Measurements from ENCODE around the gene TMEM51.

The TMEM51 gene

DNA sequence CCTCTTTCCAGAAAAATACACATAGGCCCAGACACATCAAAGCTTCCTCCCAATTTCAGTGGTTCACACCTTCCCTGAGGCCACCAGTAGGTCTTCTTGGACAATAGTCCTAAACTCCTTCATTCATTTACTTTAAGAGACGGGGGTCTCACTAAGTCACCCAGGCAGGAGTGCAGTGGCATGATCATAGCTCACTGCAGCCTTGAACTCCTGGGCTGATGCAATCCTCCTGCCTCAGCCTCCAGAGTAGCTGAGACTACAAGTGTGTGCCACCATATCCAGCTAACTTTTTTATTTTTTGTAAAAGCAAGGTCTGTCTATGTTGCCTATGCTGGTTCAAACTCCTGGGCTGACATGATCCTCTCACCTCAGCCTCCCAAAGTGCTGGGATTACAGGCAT, 85.2 kb downstream of the TMEM51 start:
- Mint-ChIP-seq H3K36me3 (no peaks in the 10 kb centered on the region), H3K27ac (no peak overlapping the region), H3K4me3 (no peak overlapping the region), H3K4me1 (no peaks in the 10 kb centered on the region), H3K9me3 (no peaks in the 10 kb centered on the region)
- DNase-seq (ENCODE audit: low spot score in 2 of 2) (no peak), ATAC-seq (no peak)

DNA sequence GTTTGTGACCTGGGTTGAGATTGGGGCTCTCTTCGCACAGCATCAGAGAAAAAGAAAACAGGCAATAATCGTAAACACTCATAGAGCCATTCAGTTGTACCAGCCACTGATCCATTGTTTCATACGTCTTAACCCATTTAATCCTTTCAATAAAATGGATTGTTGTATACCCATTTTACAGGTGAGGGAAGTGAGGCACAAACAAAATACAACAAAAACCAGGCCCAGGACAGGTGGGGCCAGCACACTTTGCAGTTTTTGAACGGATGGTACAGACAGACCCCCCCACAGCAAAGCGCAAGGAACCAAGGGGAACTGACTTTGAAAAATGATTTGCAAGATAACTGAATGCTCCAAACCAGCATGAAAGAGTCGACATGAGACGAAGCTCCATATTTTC, 89.2 kb downstream of the TMEM51 start:
- H3K36me3 Mint-ChIP-seq: peaks cover 4% of the 10 kb centered on the region
- H3K4me1 Mint-ChIP-seq: peaks cover 32% of the 10 kb centered on the region
- H3K9me3 Mint-ChIP-seq: no peaks in the 10 kb centered on the region
- no peak for ATAC-seq
- no peak overlapping the region for H3K27ac Mint-ChIP-seq
- DNase-seq (ENCODE audit: low spot score in 2 of 2): no peak
- H3K4me3 Mint-ChIP-seq: no peak overlapping the region

DNA sequence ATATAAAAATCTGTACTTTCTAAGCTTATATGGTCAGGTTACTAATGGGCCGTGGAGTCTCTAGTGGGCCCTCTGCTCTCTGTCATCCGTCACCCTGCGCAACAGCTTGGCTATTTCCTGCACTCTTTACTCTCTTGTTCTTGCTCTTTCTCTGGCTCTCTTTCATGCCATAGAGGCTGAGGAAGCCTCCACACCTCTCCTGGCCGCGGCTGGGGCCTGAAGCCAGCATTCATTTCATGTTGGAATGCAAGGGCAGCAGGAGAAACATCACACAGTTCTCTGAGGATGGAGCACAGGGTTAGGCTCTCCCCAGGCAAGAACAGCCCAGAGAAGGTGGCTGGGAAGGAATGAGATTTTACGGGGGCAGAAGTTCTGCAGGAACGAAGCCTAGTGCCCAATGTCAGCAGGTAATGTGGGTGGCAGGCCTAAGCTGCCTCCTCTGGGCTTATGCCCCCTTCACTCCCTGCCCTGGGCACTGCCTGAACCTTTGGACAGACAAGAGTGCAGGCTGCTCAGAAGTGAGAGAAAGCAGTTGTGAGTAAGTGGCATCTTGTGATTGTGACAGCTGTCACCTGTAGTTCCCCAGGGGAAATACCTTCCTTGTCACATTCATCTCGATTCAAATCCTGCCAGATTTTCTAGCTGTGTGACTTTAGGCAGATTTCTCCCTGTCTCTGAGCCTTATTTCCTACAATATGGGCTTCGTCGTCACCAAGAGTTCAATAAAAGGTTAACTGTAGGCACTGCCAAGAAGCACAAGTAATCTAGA, 89.9 kb downstream of the TMEM51 start:
- H3K36me3 Mint-ChIP-seq: peaks cover 7% of the 10 kb centered on the region
- no peak overlapping the region for H3K27ac Mint-ChIP-seq
- DNase-seq (ENCODE audit: low spot score in 2 of 2) (no peak), ATAC-seq (peak; percentile 75)
- no peaks in the 10 kb centered on the region for H3K9me3 Mint-ChIP-seq
- H3K4me1 Mint-ChIP-seq: peaks cover 38% of the 10 kb centered on the region
- no peak overlapping the region for H3K4me3 Mint-ChIP-seq

DNA sequence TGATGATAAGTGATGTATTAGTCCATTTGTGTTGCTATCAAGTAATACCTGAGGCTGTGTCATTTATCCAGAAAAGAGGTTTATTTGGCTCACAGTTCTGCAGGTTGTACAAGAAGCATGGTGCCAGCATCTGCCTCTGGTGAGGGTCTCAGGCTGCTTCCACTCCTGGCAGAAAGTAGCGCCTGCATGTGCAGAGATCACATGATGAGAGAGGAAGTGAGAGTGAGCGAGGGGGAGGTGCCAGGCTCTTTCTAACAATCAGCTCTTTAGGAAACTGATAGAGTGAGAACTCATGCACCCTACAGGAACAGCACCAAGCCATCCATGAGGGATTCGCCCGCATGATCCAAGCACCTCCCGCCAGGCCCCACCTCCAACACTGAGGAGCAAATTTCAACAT, 91.3 kb downstream of the TMEM51 start:
- Mint-ChIP-seq H3K9me3 (no peaks in the 10 kb centered on the region), H3K36me3 (peaks cover 14% of the 10 kb centered on the region), H3K27ac (no peak overlapping the region), H3K4me3 (no peak overlapping the region), H3K4me1 (peaks cover 50% of the 10 kb centered on the region)
- ATAC-seq (no peak), DNase-seq (ENCODE audit: low spot score in 2 of 2) (no peak)

DNA sequence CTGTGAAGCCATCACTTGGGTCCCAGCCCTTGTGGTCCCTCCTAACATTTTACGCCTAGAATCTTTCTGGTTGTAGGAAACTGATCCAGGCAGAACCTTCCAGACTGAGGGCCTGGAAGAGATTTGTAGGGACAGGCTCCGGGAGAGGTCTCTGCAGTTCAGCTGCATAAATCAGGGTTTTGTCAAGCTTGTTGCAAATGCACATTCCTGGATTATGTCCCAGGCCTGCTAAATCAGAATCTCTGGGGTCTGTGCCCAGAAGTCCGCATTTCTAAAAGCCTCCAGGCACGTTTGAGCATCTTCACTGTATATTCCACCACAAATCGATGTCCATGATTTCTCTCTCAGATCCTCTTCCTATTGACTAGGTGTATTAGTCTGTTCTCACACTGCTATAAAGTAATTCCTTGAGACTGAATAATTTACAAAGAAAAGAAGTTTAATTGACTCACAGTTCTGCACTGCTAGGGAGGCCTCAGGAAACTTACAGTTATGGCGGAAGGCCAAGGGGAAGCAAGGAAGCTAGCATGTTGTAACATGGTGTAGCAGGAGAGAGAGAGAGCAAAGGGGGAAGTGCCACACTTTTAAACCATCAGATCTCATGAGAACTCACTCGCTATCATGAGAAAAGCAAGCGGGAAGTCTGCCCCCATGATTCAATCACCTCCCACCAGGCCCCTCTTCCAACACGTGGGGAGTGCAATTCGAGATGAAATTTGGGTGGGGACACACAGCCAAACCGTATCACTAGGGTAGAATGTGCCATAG, 92.2 kb downstream of the TMEM51 start:
- ATAC-seq (no peak), DNase-seq (ENCODE audit: low spot score in 2 of 2) (no peak)
- Mint-ChIP-seq H3K4me1 (peaks cover 53% of the 10 kb centered on the region), H3K27ac (no peak overlapping the region), H3K4me3 (peak overlapping the region; percentile 67), H3K9me3 (no peaks in the 10 kb centered on the region), H3K36me3 (peaks cover 14% of the 10 kb centered on the region)

DNA sequence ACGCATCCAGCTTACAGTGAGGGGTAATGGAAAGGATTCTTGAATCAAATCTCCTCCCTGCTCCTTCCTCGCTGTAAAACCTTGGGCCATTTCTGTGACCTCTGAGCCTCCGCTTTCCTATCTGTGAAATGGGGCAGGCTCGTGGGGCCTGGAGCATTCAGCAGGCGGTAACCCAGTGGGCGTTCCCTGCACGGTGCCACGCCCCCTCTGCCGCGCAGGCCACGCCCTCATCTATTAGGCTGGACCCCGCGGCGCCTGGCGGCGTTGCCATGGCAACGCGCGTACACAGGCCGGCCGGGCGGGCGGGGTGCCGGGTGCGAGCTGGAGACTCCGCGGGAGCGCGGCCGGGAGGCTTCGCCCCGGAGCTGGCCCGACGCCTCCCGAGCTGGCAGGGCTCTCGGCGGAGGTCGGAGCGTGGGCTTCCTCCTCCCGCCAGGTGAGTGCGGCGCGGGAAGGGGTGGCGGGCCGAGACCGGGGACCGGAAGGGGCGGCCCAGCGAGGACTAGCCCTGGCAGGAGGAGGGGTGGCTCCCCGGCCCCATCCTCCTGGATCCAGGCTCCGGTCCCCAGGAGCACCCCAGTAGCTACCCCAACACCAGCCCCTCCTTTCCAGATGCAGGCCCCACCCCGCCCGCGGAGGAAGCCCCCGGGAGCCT, 93.5 kb downstream of the TMEM51 start, which contains the start of gene FHAD1:
TSS of gene FHAD1 (plus strand) at position 264 of the 655 bp plus-strand sequence. CDS start 4,562 bp downstream, outside the sequence.
- DNase-seq (ENCODE audit: low spot score in 2 of 2): peak; percentile 54 to 76
- peak within 1 kb of the TSS; percentile 67 for H3K4me3 Mint-ChIP-seq
- peaks cover 14% of the 10 kb centered on the region for H3K36me3 Mint-ChIP-seq
- peak; percentile 44 for ATAC-seq
- H3K27ac Mint-ChIP-seq: peak within 1 kb of the TSS; percentile 35
- no peaks in the 10 kb centered on the region for H3K9me3 Mint-ChIP-seq
- peaks cover 65% of the 10 kb centered on the region for H3K4me1 Mint-ChIP-seq

DNA sequence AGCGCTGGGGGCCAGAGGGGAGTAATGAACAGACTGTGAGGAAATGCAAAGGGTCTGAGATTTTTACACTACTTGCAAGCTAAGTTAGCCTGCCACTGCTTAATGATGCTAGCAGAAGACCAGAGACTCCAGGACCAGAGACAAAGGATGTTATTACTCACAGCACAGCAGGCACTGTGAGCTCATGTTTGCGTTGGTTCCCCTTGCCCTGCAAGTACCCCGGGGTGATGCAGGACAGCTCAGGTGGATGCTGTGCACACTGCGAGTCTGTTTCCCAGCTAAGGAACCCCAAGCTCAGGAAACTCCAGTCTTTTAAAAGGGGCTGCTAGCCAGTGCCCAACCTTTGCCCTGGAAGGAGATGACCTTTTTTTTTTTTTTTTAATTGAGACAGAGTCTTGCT, 94.7 kb downstream of the TMEM51 start:
- Mint-ChIP-seq H3K36me3 (peaks cover 14% of the 10 kb centered on the region), H3K27ac (peak overlapping the region; percentile 35), H3K9me3 (no peaks in the 10 kb centered on the region), H3K4me3 (peak overlapping the region; percentile 67), H3K4me1 (peaks cover 76% of the 10 kb centered on the region)
- DNase-seq (ENCODE audit: low spot score in 2 of 2) (no peak), ATAC-seq (no peak)

DNA sequence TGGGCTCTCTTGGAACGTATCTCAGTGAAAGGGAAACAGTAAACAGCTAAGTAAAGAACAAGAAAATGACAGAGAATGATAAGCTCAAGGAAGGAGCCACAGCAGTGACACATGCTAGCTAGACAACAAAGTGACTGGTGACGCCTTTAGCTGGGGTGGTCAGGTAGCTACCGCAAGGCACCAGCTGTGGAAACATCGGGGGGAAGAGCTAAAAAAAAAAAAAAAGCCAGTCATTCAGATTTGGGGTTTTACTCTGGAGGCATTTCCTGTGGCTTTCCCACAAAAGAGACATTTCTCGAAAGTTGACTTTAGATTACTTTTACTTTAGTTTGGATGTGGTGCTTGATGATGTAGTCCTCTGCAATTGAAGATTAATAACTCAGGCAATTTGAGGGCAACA, 95.5 kb downstream of the TMEM51 start:
- peaks cover 14% of the 10 kb centered on the region for H3K36me3 Mint-ChIP-seq
- peaks cover 85% of the 10 kb centered on the region for H3K4me1 Mint-ChIP-seq
- no peaks in the 10 kb centered on the region for H3K9me3 Mint-ChIP-seq
- peak; percentile 96 for ATAC-seq
- peak overlapping the region; percentile 35 for H3K27ac Mint-ChIP-seq
- peak; percentile 38 to 77 for DNase-seq (ENCODE audit: low spot score in 2 of 2)
- peak overlapping the region; percentile 22 for H3K4me3 Mint-ChIP-seq

DNA sequence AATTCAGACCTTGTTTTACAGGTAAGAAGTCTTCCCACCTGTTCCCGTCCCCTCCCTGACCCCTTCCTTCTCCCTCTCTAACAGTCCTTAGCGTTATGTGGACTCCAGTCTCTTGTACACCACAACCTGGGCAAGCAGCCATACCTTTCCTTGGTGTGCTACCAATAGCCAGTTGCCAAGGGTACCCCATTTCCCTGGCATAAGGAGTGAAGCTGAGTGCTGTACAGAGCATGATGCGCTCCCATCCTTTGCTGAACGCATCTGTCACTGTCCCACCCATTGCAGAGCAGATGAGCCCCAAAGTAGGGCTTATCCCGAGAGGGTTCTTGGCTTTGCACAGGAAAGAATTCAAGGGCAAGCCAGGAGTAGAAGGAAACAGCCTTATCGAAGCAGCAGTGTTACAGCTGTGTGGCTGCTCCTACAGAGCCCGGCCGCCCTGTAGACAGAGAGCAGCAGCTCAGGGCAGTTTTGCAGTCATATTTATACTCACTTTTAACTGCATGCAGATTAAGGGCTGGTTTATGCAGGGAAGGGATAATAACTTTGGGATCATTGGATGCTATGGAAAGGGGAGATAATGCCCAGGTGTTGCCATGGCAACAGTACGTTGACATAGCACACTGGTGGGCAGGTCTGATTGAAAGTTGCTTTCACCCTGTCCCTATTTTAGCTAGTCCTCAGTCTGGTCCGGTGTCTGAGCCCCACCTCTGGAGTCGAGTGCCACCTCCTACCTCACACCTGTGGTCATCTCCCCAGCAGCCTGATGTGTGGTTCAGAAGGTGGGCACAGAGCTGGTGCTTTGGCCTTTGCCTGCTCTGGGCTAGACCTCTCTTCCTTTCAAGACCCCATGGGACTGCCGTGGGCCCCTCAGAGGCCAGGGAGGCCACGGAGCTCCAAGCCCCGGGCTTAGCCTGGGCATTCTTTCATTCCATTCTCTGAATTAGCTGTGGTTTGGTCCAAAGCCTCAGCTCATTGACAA, 98.6 kb downstream of the TMEM51 start:
- peak overlapping the region; percentile 38 for H3K4me3 Mint-ChIP-seq
- no peak for ATAC-seq
- DNase-seq (ENCODE audit: low spot score in 2 of 2): peak in 1 of 2 donors; percentile 59
- peaks cover 60% of the 10 kb centered on the region for H3K4me1 Mint-ChIP-seq
- peaks cover 14% of the 10 kb centered on the region for H3K36me3 Mint-ChIP-seq
- H3K9me3 Mint-ChIP-seq: no peaks in the 10 kb centered on the region
- peak overlapping the region; percentile 42 for H3K27ac Mint-ChIP-seq

DNA sequence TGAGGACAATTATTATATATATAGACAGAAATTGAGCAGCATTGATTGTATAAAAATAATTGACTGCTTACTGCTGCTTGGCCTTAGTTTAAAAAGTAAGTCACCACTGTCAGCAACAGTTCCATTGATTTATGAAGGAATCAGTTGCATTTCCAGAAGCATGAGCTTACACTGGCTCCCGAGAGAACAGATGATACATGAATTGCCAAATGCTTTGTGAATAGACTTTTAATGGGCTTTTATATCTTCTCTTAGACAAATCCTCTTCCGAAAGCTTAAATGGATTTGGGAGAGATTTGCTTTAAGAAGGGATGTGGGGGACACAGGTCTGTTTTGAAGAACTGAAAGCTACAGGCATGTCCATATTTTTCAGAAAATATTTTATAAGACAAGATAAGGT, 101.0 kb downstream of the TMEM51 start:
- Mint-ChIP-seq H3K9me3 (no peaks in the 10 kb centered on the region), H3K27ac (no peak overlapping the region), H3K36me3 (no peaks in the 10 kb centered on the region), H3K4me3 (no peak overlapping the region), H3K4me1 (peaks cover 40% of the 10 kb centered on the region)
- ATAC-seq: no peak
- DNase-seq (ENCODE audit: low spot score in 2 of 2): no peak

DNA sequence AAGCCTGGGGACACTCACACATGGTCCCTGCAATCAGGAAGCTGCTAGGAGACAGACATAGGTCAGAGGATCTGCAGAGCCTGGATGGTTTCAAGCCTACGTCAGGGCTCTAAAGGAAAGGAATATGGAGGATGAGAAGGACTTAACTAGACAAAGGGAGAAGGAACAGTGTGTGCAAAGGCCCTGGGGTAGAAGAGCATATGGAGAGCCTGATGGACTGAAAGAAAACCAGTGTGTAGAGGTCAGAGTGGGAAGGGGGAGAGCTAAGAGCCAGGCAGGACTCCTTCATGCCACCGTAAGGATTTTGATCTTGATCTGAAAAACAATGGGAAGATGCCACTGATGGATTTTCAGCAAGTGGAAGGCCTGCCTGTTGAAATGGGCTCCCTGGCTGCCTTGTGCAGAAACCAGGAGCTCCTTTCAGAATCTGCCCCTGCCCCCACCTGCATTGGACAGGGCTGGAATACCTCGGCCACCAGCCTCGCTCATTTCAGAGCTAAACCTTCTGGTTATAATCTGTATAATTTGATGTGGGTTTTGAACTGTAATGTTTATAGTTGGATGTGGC, 102.1 kb downstream of the TMEM51 start:
- Mint-ChIP-seq H3K27ac (no peak overlapping the region), H3K36me3 (no peaks in the 10 kb centered on the region), H3K9me3 (no peaks in the 10 kb centered on the region), H3K4me3 (no peak overlapping the region), H3K4me1 (peaks cover 38% of the 10 kb centered on the region)
- DNase-seq (ENCODE audit: low spot score in 2 of 2) (no peak), ATAC-seq (no peak)

DNA sequence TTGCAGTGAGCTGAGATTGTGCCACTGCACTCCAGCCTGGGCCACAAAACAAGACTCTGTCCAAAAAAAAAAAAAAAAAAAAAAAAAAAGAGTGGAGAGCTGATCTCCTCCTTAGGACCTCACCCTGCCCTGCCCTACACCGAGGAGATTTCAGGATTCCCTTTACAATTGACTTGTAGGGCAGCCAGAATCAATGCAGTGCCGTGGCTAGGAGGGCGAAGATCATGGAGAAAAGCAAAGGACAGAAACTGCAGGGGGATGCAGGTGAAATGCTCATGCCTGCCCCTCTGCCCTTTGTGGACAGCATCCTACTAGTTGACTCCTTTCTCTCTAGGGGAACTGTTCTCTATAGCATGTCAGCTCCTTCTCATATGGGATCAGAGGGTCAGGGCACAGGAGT, 103.0 kb downstream of the TMEM51 start:
- DNase-seq (ENCODE audit: low spot score in 2 of 2): no peak
- ATAC-seq: no peak
- H3K9me3 Mint-ChIP-seq: no peaks in the 10 kb centered on the region
- no peak overlapping the region for H3K27ac Mint-ChIP-seq
- H3K4me1 Mint-ChIP-seq: peaks cover 40% of the 10 kb centered on the region
- H3K36me3 Mint-ChIP-seq: no peaks in the 10 kb centered on the region
- no peak overlapping the region for H3K4me3 Mint-ChIP-seq

DNA sequence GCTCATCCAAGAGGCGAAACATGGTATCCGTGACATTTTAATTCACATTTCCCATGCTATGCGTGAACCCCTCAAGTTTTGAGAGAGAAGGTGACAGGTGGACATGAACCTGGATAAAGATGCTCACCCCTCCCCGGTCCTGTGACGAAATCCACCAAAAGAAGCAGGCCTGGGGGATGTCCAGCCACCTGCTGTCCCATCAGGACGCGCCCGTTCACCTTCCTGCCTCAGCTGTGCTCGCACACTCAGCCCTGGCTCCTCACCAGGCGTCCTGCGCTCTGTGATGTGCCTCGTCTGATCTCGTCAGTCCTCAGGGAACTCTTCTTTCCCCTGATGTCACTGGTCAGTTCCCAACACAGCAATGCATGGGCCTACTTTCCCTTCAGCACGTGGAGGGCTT, 103.8 kb downstream of the TMEM51 start:
- no peak for ATAC-seq
- Mint-ChIP-seq H3K4me1 (peaks cover 39% of the 10 kb centered on the region), H3K27ac (no peak overlapping the region), H3K4me3 (no peak overlapping the region), H3K36me3 (no peaks in the 10 kb centered on the region), H3K9me3 (no peaks in the 10 kb centered on the region)
- no peak for DNase-seq (ENCODE audit: low spot score in 2 of 2)

DNA sequence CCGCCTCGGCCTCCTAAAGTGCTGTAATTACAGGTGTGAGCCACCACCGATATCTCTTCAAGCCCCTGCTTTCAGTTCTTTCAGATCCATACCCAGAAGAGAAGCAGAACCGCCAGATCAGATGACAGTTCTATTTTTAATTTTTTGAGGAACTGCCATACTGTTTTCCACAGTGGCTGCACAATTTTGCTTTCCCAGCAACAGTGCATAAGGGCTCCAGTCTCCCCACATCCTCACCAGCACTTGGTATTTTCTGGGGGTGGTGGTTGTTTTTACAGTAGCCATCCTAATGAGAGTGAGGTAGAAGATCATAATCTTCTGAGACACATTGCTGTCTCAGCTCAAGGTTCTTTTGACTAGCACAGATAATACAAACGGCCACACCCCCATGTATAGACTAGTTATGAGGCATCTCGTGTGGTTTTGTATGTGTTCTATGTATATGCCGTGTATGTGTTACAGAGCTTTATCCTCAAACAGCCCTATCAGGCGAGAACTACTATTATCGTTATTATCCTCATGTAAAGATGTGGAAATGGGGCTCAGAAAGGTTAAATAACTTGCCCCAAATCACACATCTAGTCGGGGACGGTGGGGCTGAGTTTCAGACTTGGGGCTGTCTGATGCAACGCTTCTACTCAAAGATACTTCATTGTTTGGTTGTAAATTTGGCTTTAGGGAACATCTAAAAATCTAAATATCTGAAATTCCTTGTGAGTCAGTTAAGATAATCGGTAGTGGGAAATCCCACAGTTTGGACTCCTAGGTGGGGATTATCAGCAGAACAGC, 105.5 kb downstream of the TMEM51 start:
- H3K4me1 Mint-ChIP-seq: peaks cover 22% of the 10 kb centered on the region

More for the DNA sequence above, 105.5 kb downstream of the TMEM51 start:
- H3K9me3 Mint-ChIP-seq: no peaks in the 10 kb centered on the region
- no peaks in the 10 kb centered on the region for H3K36me3 Mint-ChIP-seq
- DNase-seq (ENCODE audit: low spot score in 2 of 2) (no peak), ATAC-seq (no peak)
- H3K27ac Mint-ChIP-seq: no peak overlapping the region
- H3K4me3 Mint-ChIP-seq: no peak overlapping the region

Measured in stimulated activated effector memory CD8-positive, alpha-beta T cell treated with anti-CD3 and anti-CD28 coated beads, Interleukin-12 subunit alpha, Interleukin-12 subunit beta, amount 100 ng/mL, for 72 hours (primary cell).